ENCODE measurements around the gene RBM15B.

DNA sequence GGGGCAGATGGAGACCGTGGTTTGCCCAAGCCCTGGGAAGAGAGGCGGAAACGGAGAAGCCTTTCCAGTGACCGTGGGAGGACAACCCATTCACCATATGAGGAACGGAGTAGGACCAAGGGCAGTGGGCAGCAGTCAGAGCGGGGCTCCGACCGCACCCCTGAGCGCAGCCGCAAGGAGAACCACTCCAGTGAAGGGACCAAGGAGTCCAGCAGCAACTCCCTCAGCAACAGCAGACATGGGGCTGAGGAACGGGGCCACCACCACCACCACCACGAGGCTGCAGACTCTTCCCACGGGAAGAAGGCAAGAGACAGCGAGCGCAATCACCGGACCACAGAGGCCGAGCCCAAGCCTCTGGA, 2.0 kb downstream of the RBM15B start:
- TF ChIP-seq POLR2A (IDR thresholded peaks at IDR 0.05), result no peak
- TF ChIP-seq, protein P1, sequence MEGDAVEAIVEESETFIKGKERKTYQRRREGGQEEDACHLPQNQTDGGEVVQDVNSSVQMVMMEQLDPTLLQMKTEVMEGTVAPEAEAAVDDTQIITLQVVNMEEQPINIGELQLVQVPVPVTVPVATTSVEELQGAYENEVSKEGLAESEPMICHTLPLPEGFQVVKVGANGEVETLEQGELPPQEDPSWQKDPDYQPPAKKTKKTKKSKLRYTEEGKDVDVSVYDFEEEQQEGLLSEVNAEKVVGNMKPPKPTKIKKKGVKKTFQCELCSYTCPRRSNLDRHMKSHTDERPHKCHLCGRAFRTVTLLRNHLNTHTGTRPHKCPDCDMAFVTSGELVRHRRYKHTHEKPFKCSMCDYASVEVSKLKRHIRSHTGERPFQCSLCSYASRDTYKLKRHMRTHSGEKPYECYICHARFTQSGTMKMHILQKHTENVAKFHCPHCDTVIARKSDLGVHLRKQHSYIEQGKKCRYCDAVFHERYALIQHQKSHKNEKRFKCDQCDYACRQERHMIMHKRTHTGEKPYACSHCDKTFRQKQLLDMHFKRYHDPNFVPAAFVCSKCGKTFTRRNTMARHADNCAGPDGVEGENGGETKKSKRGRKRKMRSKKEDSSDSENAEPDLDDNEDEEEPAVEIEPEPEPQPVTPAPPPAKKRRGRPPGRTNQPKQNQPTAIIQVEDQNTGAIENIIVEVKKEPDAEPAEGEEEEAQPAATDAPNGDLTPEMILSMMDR (IDR thresholded peaks at IDR 0.05 in 4 of 5, conservative IDR thresholded peaks at IDR 0.05 in 1 of 5), result no peak
